Calu3 (cell line): Measurements from ENCODE around the gene RANGAP1. TPM values are rescaled to one million over a fixed set of nuclear protein-coding genes. Genes with fewer than 3 reads are reported as not detected.
A peak's percentile ranks its signal among the peaks of the same experiment; 100 is the strongest.

ENCODE experiments used
- BruUV-seq: library from RNA; stranded (reverse); fragments of 400-500 nt; replicated peaks from 2 replicates; lab custom pipeline; 2021; lab: Mats Ljungman, UMichigan
- CTCF ChIA-PET: fragments of 300-600 bp; sonication (Branson Sonifier 250); formaldehyde crosslinking; loops from one replicate; lab custom pipeline; 2022; ENCODE audit warnings: antibody characterized with exemption; lab: Charles Lee
- DNase-seq: peaks from one replicate; pipeline ENCODE4 v3.0.0; 2022
- H3K27ac Mint-ChIP-seq: one replicate; pipeline ENCODE4 v1.8.0; 2022; ENCODE audit warnings: mixed read lengths; ENCODE audit not compliant: unreplicated experiment
- H3K27me3 Mint-ChIP-seq: one replicate; pipeline ENCODE4 v1.8.0; 2022; ENCODE audit warnings: mixed read lengths; ENCODE audit not compliant: unreplicated experiment
- H3K36me3 Mint-ChIP-seq: one replicate; pipeline ENCODE4 v1.8.0; 2022; ENCODE audit warnings: mild to moderate bottlenecking, moderate library complexity, mixed read lengths; ENCODE audit not compliant: insufficient read depth, unreplicated experiment
- H3K4me1 Mint-ChIP-seq: one replicate; pipeline ENCODE4 v1.8.0; 2022; ENCODE audit warnings: mild to moderate bottlenecking, low read depth, mixed read lengths; ENCODE audit not compliant: unreplicated experiment
- H3K4me3 Mint-ChIP-seq: one replicate; pipeline ENCODE4 v1.8.0; 2022; ENCODE audit warnings: mild to moderate bottlenecking, low read depth, moderate library complexity, mixed read lengths; ENCODE audit not compliant: unreplicated experiment
- H3K9me3 Mint-ChIP-seq: one replicate; pipeline ENCODE4 v1.8.0; 2022; ENCODE audit warnings: low read depth, mixed read lengths; ENCODE audit not compliant: unreplicated experiment
- CTCF ChIP-seq: fragments of 200-600 bp; IDR thresholded peaks from one replicate; pipeline ENCODE4 v1.8.0; 2022; ENCODE audit warnings: antibody characterized with exemption; ENCODE audit not compliant: unreplicated experiment
- intact Hi-C: fragments of 100-400 bp; cut with micrococcal nuclease; formaldehyde crosslinking; loops from one replicate; pipeline ENCODE4 v1.10.0; 2022; ENCODE audit not compliant: unreplicated experiment
- total RNA-seq: library from RNA; stranded (reverse); gene quantifications from 2 replicates; pipeline ENCODE4 v1.2.3, GENCODE V29; 2022

The RANGAP1 gene
- total RNA-seq, 1 experiment from 2014 or later: 189 TPM

- no peak overlapping the region for H3K27ac Mint-ChIP-seq
- TF ChIP-seq CTCF: no peak
- DNase-seq: no peak
- CTCF ChIA-PET: interaction anchor here (0.6 to 0.7 kb wide), 2 partner anchors 36 to 396 kb away, joined by 3 to 6 read pairs; no protein-coding TSS in a partner anchor
- no peak overlapping the region for H3K4me3 Mint-ChIP-seq
- peaks cover 74% of the 10 kb centered on the region for H3K36me3 Mint-ChIP-seq
- TSS peak; percentile 5 for BruUV-seq
- H3K9me3 Mint-ChIP-seq: no peaks in the 10 kb centered on the region
- H3K4me1 Mint-ChIP-seq: no peaks in the 10 kb centered on the region
- no peaks in the 10 kb centered on the region for H3K27me3 Mint-ChIP-seq
- intact Hi-C loops: no loop called here
These were observed 44.8 kb downstream of the RANGAP1 start for GRCh38 chr22:41241133-41241676.

GRCh38 chr22:41240377-41241132, 45.4 kb downstream of the RANGAP1 start, which contains the start of gene CHADL:
Gene CHADL, minus strand, starts transcription at chr22:41240931. Its CDS starts 50 bp downstream, at chr22:41240881.
- no peak for DNase-seq
- peaks cover 67% of the 10 kb centered on the region for H3K36me3 Mint-ChIP-seq
- H3K27me3 Mint-ChIP-seq: no peaks in the 10 kb centered on the region
- no TSS peak for BruUV-seq
- CTCF ChIA-PET: interaction anchor here (0.6 kb wide), 1 partner anchor 36 kb away, joined by 3 read pairs; no protein-coding TSS in a partner anchor
- H3K4me3 Mint-ChIP-seq: no peak within 1 kb of the TSS
- H3K9me3 Mint-ChIP-seq: no peaks in the 10 kb centered on the region
- no peaks in the 10 kb centered on the region for H3K4me1 Mint-ChIP-seq
- intact Hi-C loops: no loop called here
- H3K27ac Mint-ChIP-seq: peak within 1 kb of the TSS; percentile 42
- no peak for TF ChIP-seq CTCF

- no TSS peak for BruUV-seq
- TF ChIP-seq CTCF: no peak
- intact Hi-C loops: loop anchor here (5.0 kb wide), 1 partner anchor 317 kb away; no protein-coding TSS in a partner anchor
- Mint-ChIP-seq H3K4me1 (no peaks in the 10 kb centered on the region), H3K27ac (no peak overlapping the region), H3K4me3 (peak overlapping the region; percentile 3), H3K9me3 (no peaks in the 10 kb centered on the region), H3K36me3 (peaks cover 58% of the 10 kb centered on the region), H3K27me3 (no peaks in the 10 kb centered on the region)
- CTCF ChIA-PET: interaction anchor here (0.8 kb wide), 1 partner anchor 317 kb away, joined by 3 read pairs; no protein-coding TSS in a partner anchor
- DNase-seq: no peak
These were observed 46.4 kb downstream of the RANGAP1 start for GRCh38 chr22:41239443-41240128.

GRCh38 chr22:41238570-41239442, 47.2 kb downstream of the RANGAP1 start:
- CTCF ChIA-PET: interaction anchor here (0.6 to 2.0 kb wide), 4 partner anchors 16 to 316 kb away, joined by 3 to 51 read pairs (median 6); no protein-coding TSS in a partner anchor
- Mint-ChIP-seq H3K27ac (peak overlapping the region; percentile 2), H3K36me3 (peaks cover 51% of the 10 kb centered on the region), H3K27me3 (no peaks in the 10 kb centered on the region), H3K4me3 (peak overlapping the region; percentile 3), H3K4me1 (no peaks in the 10 kb centered on the region), H3K9me3 (no peaks in the 10 kb centered on the region)
- no peak for DNase-seq
- intact Hi-C loops: loop anchor here (5.0 kb wide), 1 partner anchor 317 kb away; no protein-coding TSS in a partner anchor
- TF ChIP-seq CTCF: no peak
- no TSS peak for BruUV-seq
